CD4-positive, alpha-beta memory T cell (primary cell): Measurements from ENCODE around the gene TRPV5. TPM values are rescaled to one million over a fixed set of nuclear protein-coding genes. Genes with fewer than 3 reads are reported as not detected.

Source experiments
- CTCF ChIA-PET: fragments of 350-600 bp; sonication (Branson Sonifier 250); formaldehyde crosslinking; loops from one replicate; lab custom pipeline; 2021; ENCODE audit warnings: inconsistent platforms; ENCODE audit not compliant: partially characterized antibody; lab: Charles Lee
- POLR2A ChIA-PET: fragments of 350-600 bp; sonication (Branson Sonifier 250); formaldehyde crosslinking; loops from one replicate; lab custom pipeline; 2021; ENCODE audit not compliant: partially characterized antibody; lab: Charles Lee
- DNase-seq, 5 donors: peaks; one replicate each; pipeline versions ENCODE4 v3.0.0 to v3.0.0-alpha.2; 2020 to 2022; ENCODE audit warnings: mixed read lengths in 1 of 5
- H3K27ac ChIP-seq: one replicate; pipeline ENCODE4 v1.7.0; 2013; ENCODE audit warnings: low read depth, low read length
- H3K27me3 ChIP-seq: 2 replicates; pipeline ENCODE4 v1.7.0; 2013; ENCODE audit warnings: mild to moderate bottlenecking, low read length, moderate library complexity; ENCODE audit not compliant: insufficient read depth
- H3K36me3 ChIP-seq: 2 replicates; pipeline ENCODE4 v1.7.0; 2013; ENCODE audit warnings: mild to moderate bottlenecking, low read length, moderate library complexity; ENCODE audit not compliant: insufficient read depth
- H3K4me1 ChIP-seq: 2 replicates; pipeline ENCODE4 v1.7.0; 2013; ENCODE audit warnings: mild to moderate bottlenecking, low read length, moderate library complexity; ENCODE audit not compliant: insufficient read depth
- H3K4me3 ChIP-seq, 2 donors: one replicate each; pipeline ENCODE4 v1.7.0; 2013; ENCODE audit warnings: low read length in 2 of 2, mild to moderate bottlenecking in 1 of 2
- H3K9me3 ChIP-seq, 2 donors: one replicate each; pipeline ENCODE4 v1.7.0; 2013; ENCODE audit warnings: low read length in 2 of 2, control low read depth in 1 of 2; ENCODE audit not compliant: control insufficient read depth in 1 of 2
- H3K27ac Mint-ChIP-seq, 7 donors: one replicate each; pipeline ENCODE4 v1.8.0; 2020 to 2021; ENCODE audit warnings: mixed read lengths in 7 of 7, mild to moderate bottlenecking in 6 of 7, inconsistent platforms in 3 of 7, moderate library complexity in 3 of 7
- H3K27me3 Mint-ChIP-seq, 2 donors: one replicate each; pipeline ENCODE4 v1.8.0; 2020 to 2021; ENCODE audit warnings: mixed read lengths in 2 of 2
- H3K36me3 Mint-ChIP-seq, 2 donors: one replicate each; pipeline ENCODE4 v1.8.0; 2020 to 2021; ENCODE audit warnings: mixed read lengths in 2 of 2, inconsistent platforms in 1 of 2, mild to moderate bottlenecking in 1 of 2
- H3K4me1 Mint-ChIP-seq, 4 donors: one replicate each; pipeline ENCODE4 v1.8.0; 2020 to 2021; ENCODE audit warnings: mixed read lengths in 4 of 4, mild to moderate bottlenecking in 1 of 4
- H3K4me3 Mint-ChIP-seq, 8 donors: one replicate each; pipeline ENCODE4 v1.8.0; 2020 to 2021; ENCODE audit warnings: mixed read lengths in 8 of 8, mild to moderate bottlenecking in 7 of 8, moderate library complexity in 6 of 8, inconsistent platforms in 3 of 8
- H3K9me3 Mint-ChIP-seq, 8 donors: one replicate each; pipeline ENCODE4 v1.8.0; 2020 to 2021; ENCODE audit warnings: mixed read lengths in 8 of 8, mild to moderate bottlenecking in 5 of 8, inconsistent platforms in 3 of 8, moderate library complexity in 1 of 8
- intact Hi-C: fragments of 100-400 bp; cut with micrococcal nuclease; formaldehyde crosslinking; loops from one replicate; pipeline ENCODE4 v1.15.1; 2023
- polyA plus RNA-seq, 2 donors: library from polyadenylated mRNA; unstranded; fragments of 300-500 nt; fragmentation: Illumina TruSeq; gene quantifications; one replicate each; pipeline ENCODE4 v1.2.3, GENCODE V29; 2021
- total RNA-seq, 2 experiments: library from RNA; stranded (reverse); gene quantifications; one replicate each; pipeline ENCODE4 v1.2.3, GENCODE V29; 2021

Gene TRPV5
- total and polyA plus RNA-seq, 4 experiments from 2014 or later = not detected

DNA sequence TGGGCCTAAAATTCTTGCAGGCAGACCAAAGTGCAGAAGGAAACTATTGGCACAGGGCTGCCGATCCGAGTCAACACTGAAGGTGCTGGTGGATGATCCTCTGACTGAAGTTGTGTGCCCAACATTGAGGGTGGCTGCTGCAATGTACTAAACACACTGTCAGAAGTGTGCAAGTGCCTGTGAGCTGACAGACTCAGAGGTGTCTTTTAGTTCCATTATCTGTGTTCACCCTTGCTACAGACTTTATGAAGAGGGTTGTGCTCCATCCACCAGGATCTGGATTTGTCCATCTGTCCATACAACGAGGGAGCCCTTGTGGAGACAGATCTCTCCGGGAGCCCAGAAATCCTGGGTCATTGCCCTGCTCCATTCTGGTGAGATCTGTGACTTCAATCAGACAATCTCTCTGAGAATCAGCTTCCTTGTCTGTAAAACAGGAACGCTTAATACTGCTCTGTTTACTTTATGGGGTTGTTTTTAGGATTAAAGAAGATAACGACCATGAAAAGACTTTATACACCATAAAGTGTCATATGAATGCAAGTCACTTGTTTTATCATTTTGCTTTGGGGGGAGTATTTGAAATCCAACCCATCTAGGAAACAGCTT, 38.5 kb downstream of the TRPV5 start:
- H3K36me3 Mint-ChIP-seq = no peaks in the 10 kb centered on the region
- Histone ChIP-seq H3K27ac (no peak overlapping the region), H3K27me3 (no peaks in the 10 kb centered on the region), H3K4me1 (no peaks in the 10 kb centered on the region), H3K4me3 (no peak overlapping the region), H3K9me3 (no peaks in the 10 kb centered on the region), H3K36me3 (no peaks in the 10 kb centered on the region)
- CTCF ChIA-PET = interaction anchor here (1.1 kb wide), 1 partner anchor 13 kb away, joined by 4 read pairs; no protein-coding TSS in a partner anchor
- H3K9me3 Mint-ChIP-seq = peaks cover 0 to 2% (median 0%) of the 10 kb centered on the region in 8 donors
- no peak for DNase-seq
- H3K4me3 Mint-ChIP-seq = no peak overlapping the region
- POLR2A ChIA-PET = no interaction called here
- no peak overlapping the region for H3K27ac Mint-ChIP-seq
- H3K4me1 Mint-ChIP-seq = peaks cover 0 to 1% (median 0%) of the 10 kb centered on the region in 4 donors
- intact Hi-C loops = no loop called here
- peaks cover 6 to 17% of the 10 kb centered on the region in 2 donors for H3K27me3 Mint-ChIP-seq

DNA sequence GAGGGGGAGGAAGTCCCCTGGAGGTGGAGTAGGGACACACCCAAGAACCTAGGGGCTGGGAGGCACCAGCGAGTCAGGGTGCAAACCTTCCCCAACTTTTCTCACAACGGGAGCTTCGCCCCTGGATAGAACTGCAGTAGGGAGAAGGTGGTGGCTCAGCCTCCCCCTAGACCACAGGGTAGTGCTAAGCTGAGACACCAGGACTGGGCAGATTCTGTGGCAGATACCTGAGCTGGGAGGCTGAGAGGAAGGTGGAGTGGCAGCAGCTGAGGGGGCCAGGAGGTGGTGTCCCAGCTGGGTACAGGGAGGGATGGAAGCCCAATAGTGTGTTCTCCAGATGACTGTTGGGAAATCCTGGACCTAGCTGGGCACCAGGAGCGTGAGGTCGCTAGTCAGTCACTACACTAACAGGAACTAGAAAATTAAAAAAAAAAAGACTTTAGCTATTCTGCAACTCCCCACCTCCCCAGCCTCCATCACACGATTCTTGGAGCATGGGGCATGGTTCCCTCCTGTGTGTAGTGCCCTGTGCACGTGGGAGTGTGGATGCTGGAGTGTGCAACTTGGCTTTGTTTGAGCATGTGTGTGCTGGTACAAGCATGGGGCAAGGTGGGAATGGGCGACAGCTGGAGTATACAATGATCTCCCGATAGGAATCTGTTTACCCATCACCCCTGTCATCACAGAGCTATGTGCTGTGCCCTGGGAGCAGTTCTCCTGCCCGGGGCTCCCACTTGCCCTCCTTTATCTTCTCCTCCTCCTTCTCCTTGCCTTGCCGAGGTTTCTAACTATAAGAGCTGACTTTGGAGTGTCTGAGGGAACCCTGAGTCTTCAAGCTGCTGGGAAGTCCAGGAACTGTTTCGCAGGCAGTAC, 39.2 kb downstream of the TRPV5 start:
- Histone ChIP-seq H3K36me3 (no peaks in the 10 kb centered on the region), H3K4me3 (no peak overlapping the region), H3K4me1 (no peaks in the 10 kb centered on the region), H3K9me3 (no peaks in the 10 kb centered on the region), H3K27me3 (no peaks in the 10 kb centered on the region), H3K27ac (no peak overlapping the region)
- peaks cover 0 to 1% (median 0%) of the 10 kb centered on the region in 4 donors for H3K4me1 Mint-ChIP-seq
- peaks cover 0 to 2% (median 0%) of the 10 kb centered on the region in 8 donors for H3K9me3 Mint-ChIP-seq
- no peaks in the 10 kb centered on the region for H3K36me3 Mint-ChIP-seq
- H3K27me3 Mint-ChIP-seq = peaks cover 7 to 15% of the 10 kb centered on the region in 2 donors
- ChIA-PET POLR2A (no interaction called here), CTCF (interaction anchor here (0.6 to 1.1 kb wide), 3 partner anchors 13 to 523 kb away, joined by 3 to 4 read pairs (median 3); no protein-coding TSS in a partner anchor)
- DNase-seq = no peak
- H3K27ac Mint-ChIP-seq = peak overlapping the region in 1 of 7 donors; percentile 20
- H3K4me3 Mint-ChIP-seq = no peak overlapping the region
- intact Hi-C loops = no loop called here

DNA sequence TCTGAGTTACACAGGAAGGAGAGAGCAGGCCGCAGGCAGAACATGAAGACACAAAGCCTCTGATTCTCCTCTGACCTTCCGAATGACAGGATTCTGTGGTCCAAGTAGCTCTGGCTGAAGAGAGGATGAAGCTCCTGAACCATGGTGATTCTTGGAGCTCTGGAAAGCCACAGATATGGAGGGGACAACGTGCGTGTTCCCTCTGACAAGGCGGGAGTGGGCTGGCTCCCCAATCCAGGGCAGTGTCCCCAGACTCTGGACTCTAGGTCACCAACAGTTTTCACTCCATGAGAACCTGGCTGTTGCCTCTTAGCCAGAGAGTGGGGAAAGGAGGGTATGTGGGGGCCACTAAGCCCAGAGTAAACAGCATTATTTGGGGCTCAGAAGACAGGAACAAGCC, 40.6 kb downstream of the TRPV5 start:
- H3K27me3 ChIP-seq = no peaks in the 10 kb centered on the region
- peaks cover 0 to 2% (median 0%) of the 10 kb centered on the region in 8 donors for H3K9me3 Mint-ChIP-seq
- peaks cover 0 to 1% (median 0%) of the 10 kb centered on the region in 4 donors for H3K4me1 Mint-ChIP-seq
- intact Hi-C loops = no loop called here
- no peaks in the 10 kb centered on the region for H3K4me1 ChIP-seq
- H3K27ac Mint-ChIP-seq = no peak overlapping the region
- no peak overlapping the region for H3K4me3 Mint-ChIP-seq
- H3K4me3 ChIP-seq = no peak overlapping the region
- H3K36me3 ChIP-seq = no peaks in the 10 kb centered on the region
- H3K27ac ChIP-seq = no peak overlapping the region
- ChIA-PET POLR2A (no interaction called here), CTCF (no interaction called here)
- no peaks in the 10 kb centered on the region for H3K9me3 ChIP-seq
- no peaks in the 10 kb centered on the region for H3K36me3 Mint-ChIP-seq
- H3K27me3 Mint-ChIP-seq = peaks cover 6 to 15% of the 10 kb centered on the region in 2 donors
- DNase-seq = no peak

DNA sequence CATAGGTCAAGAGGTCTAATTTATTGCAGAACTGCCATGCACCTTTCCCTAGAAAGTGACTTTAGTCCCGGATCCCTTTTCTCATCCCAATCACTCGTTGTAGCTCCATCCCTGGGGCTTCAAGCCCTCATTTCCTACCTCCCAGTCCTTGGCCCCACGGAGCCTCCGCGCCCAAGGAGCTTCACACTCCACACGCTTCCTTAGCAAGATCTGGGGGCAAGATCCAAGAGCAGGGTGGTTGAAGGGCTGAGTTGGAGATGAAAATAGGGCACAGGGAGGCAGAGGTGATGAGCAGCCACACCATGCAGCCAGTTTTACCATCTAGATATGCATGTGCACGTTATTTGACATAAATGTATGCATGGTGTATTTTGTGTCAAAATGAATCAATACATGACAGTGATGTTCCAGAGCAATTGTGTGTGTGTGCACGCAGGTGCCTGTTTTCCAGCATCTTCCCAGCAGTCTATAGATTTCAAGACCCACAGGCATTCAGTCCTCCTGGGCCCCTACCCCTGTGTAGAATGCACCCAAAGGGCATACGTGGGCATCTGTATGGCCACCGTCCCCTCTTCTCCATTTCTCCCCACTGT, 42.0 kb downstream of the TRPV5 start:
- Histone ChIP-seq H3K27ac (no peak overlapping the region), H3K9me3 (no peaks in the 10 kb centered on the region), H3K4me1 (no peaks in the 10 kb centered on the region), H3K36me3 (no peaks in the 10 kb centered on the region), H3K4me3 (no peak overlapping the region), H3K27me3 (no peaks in the 10 kb centered on the region)
- Mint-ChIP-seq H3K27me3 (peaks cover 8 to 16% of the 10 kb centered on the region in 2 donors), H3K4me1 (peaks cover 0 to 1% (median 0%) of the 10 kb centered on the region in 4 donors), H3K36me3 (no peaks in the 10 kb centered on the region), H3K27ac (no peak overlapping the region), H3K9me3 (peaks cover 0 to 2% (median 0%) of the 10 kb centered on the region in 8 donors), H3K4me3 (no peak overlapping the region)
- intact Hi-C loops = no loop called here
- CTCF ChIA-PET = no interaction called here
- POLR2A ChIA-PET = no interaction called here
- DNase-seq = no peak

DNA sequence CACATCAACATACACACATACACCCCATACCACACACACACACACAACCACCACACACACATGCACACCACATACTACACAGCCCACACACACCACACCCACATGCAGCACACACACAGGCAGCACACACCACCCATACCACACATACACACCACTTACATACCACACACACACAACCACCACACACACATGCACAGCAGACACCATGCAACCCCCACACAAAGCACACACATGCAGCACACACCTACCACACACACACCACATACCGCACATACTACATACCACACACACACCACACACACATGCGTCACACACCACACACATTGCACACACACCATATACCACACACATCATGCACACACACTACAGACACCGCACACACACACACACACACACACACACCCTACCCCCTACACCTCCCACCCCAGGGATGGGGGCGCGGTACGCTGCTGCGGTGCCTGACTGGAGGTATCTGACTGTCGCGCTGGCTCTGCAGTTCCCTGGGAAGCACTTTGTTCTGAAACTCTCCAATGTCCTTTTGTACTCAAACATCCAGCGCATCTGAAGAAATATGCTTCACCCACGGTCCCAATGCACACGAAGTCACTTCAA, 42.6 kb downstream of the TRPV5 start:
- ChIA-PET CTCF (no interaction called here), POLR2A (no interaction called here)
- Histone ChIP-seq H3K4me1 (no peaks in the 10 kb centered on the region), H3K27ac (no peak overlapping the region), H3K36me3 (no peaks in the 10 kb centered on the region), H3K4me3 (no peak overlapping the region), H3K27me3 (no peaks in the 10 kb centered on the region), H3K9me3 (no peaks in the 10 kb centered on the region)
- no peaks in the 10 kb centered on the region for H3K36me3 Mint-ChIP-seq
- no peak overlapping the region for H3K27ac Mint-ChIP-seq
- intact Hi-C loops = no loop called here
- H3K4me1 Mint-ChIP-seq = peaks cover 0 to 1% (median 0%) of the 10 kb centered on the region in 4 donors
- H3K4me3 Mint-ChIP-seq = peak overlapping the region in 1 of 8 donors; percentile 5
- peaks cover 0 to 2% (median 0%) of the 10 kb centered on the region in 8 donors for H3K9me3 Mint-ChIP-seq
- no peak for DNase-seq
- peaks cover 8 to 11% of the 10 kb centered on the region in 2 donors for H3K27me3 Mint-ChIP-seq

DNA sequence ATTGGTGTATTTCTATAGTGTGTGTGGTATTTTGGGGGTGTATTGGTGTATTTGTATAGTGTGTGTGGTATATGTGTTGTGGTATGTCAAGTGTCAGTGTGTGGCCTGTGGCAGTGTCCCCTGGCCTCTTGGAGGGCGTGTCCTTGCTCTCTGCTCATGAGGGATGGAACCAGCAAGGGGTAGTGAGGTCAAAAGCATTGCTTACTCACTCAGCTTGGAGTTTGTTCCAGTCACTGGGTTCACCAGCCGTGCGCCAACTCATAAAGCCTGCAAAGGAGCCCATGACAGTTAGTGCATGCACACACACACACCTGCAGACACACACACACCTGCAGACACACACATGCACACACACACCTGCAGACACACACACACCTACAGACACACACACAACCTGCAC, 43.7 kb downstream of the TRPV5 start:
- peaks cover 0 to 2% (median 0%) of the 10 kb centered on the region in 8 donors for H3K9me3 Mint-ChIP-seq
- H3K4me1 Mint-ChIP-seq = peaks cover 0 to 1% (median 0%) of the 10 kb centered on the region in 4 donors
- DNase-seq = no peak
- Histone ChIP-seq H3K4me3 (no peak overlapping the region), H3K4me1 (no peaks in the 10 kb centered on the region), H3K27me3 (no peaks in the 10 kb centered on the region), H3K9me3 (no peaks in the 10 kb centered on the region), H3K36me3 (no peaks in the 10 kb centered on the region), H3K27ac (no peak overlapping the region)
- H3K4me3 Mint-ChIP-seq = no peak overlapping the region
- H3K27me3 Mint-ChIP-seq = peaks cover 8 to 11% of the 10 kb centered on the region in 2 donors
- intact Hi-C loops = no loop called here
- no peaks in the 10 kb centered on the region for H3K36me3 Mint-ChIP-seq
- ChIA-PET CTCF (no interaction called here), POLR2A (no interaction called here)
- H3K27ac Mint-ChIP-seq = no peak overlapping the region
